HG03520 (cell line): ENCODE measurements around the gene JAKMIP2.

Experiments used
- ATAC-seq: cut with Tn5 transposase; IDR thresholded peaks from one replicate; pipeline ENCODE4 v1.9.1; 2021; ENCODE audit warnings: mild to moderate bottlenecking, moderate library complexity; ENCODE audit not compliant: unreplicated experiment

JAKMIP2 gene

DNA sequence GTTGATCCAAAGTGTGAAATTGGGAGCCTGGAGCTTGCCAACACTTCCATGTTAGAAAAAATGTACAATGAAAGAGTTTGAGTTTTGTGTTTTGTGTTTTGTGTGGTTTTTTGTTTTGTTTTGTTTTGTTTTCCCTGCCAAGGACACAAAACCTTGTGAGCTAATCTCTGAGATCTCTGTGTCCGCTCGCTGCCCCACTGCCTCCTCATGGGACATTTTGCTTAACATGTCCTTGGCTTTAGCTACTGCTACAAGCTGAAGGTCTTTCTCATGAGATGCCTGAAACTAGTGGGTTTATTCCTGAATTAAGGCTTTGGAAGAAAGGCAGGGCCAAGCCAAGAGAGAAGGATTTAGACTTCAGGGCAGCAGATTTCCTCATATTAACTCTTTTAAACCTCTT lies 7.3 kb upstream of the JAKMIP2 start:
- no peak for ATAC-seq

DNA sequence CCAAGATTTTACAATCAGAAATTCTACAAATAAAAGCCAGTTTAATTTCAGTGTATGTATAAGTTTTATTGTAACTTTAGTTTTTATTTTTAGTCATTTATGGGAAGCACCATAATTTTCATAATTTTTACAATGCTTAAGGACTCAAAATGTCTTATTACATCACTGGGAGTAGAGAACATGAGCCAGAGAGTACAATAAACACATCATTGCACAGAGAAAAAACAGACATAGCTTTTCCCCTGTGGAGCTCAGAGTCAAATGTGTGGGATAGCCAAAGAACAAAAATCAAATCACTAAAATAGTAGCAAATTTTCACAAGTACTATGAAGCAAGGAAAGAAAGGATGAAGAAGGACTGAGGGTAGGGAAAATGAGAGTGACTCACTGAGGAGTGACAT lies 5.5 kb upstream of the JAKMIP2 start:
- ATAC-seq: no peak

DNA sequence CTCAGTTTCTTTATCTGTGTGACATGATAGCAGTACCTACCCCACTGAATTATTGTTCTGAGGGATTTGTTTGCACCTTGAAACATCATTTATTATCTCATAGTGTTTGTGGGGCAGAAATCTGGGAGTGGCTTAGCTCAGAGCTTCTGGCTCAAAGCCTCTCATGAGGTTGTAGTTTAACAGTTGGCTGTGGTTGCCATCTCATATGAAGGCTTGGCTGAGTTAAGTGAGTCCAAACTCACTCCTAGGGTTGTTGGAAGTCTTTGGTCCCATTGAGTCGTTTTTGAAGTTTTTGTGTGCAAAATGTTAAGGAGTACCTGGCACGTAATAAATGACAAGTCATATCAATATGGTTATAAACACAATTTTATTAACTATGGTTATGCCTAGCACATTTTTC lies 3.6 kb upstream of the JAKMIP2 start:
- no peak for ATAC-seq

DNA sequence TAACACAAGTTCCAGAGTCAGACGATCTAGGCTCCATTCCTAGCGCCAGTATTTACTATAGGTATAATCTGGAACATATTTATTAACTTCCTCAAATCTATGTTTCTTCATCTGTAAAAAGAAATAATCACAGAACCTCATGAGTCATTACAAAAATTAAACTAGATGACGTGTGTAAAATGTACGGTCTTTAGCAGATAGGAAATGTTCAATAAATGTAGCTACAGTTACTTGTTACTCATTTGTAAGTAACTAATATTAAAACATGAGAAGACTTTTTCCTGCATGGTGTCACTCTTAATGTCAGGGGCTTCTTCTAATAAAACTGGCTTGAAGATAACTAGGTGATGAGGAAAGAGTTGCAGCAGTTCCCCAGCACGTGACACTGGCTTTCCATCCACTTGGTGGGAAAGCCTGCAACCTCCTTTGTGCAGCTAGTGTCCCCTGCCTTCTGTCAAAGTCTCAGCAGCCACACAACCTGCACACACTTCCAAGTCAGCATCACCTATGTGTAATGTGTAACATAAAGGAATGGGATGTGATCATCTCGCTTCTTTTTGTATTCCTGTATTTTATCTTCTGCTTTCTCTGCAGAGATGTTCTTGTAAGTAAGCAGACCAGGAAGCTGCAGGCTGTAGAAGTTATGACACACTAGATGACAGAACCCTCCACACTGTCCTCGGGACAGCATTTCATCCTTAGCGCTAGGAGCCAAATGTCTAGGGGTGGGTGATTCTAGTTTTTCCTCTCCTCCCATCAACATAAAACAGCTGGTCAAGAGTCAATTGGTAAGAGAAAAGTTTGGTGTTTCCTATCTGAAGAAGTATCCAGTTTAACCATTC lies 1.8 kb upstream of the JAKMIP2 start:
- ATAC-seq: no peak

- ATAC-seq: no peak
Observed at GRCh38 chr5:147780924-147781573, 1.5 kb downstream of the JAKMIP2 start.

DNA sequence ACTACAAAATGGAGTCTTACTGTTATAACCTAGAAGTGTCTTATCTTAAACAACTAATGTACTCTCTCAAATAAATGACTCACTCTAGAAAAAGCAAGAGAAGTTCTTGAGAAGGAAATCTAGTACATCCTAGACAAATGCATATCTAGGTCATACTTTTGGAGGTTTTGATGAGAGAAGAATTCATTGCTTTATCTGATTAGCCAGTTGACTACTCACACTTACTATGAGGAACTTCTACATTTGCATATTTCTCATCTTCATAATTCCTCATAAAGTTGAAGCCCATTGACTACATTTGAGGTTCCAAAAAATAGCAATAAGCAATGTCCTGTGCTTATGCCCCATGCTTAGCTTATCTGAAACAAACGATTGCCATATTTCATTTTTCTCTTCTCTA lies 2.8 kb downstream of the JAKMIP2 start:
- no peak for ATAC-seq

DNA sequence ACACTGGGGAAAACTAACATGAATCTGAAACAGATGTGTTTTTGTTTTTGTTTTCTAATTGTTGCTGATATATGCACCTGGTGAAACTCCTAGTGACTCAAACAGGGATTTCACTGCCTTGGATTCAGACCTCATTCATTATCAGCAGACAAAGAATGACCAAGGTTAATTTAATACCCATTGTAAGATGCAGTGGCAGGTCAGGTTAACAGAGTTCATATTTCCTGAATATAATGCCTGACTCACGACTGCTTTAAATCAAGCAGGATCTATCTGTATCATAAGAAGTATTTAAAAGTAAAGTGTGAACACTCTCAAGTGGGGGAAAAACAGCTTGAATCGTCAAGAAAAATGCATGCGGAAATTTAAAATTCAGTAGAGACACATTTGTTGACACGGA lies 5.5 kb downstream of the JAKMIP2 start:
- no peak for ATAC-seq

GRCh38 chr5:147773587-147773986 lies 8.9 kb downstream of the JAKMIP2 start:
- ATAC-seq: no peak

DNA sequence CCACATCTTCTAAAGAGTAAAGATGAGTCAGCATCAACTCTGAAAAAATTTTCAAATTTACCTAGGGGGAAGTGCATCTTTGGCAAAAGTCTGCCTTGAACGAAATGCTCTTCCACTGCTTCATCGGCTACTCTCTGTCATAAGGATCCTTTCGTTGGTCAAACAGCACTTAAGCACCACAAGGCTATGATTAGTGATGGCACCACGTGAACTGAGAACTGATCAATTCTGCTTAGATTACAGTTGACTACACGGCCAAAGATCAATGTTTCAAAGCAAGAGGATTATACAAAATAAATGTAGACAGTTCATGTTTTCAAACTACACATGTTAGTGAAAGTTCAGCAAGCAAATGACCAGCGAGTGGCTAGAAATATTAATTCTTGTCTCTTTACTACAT lies 9.4 kb downstream of the JAKMIP2 start:
- no peak for ATAC-seq

DNA sequence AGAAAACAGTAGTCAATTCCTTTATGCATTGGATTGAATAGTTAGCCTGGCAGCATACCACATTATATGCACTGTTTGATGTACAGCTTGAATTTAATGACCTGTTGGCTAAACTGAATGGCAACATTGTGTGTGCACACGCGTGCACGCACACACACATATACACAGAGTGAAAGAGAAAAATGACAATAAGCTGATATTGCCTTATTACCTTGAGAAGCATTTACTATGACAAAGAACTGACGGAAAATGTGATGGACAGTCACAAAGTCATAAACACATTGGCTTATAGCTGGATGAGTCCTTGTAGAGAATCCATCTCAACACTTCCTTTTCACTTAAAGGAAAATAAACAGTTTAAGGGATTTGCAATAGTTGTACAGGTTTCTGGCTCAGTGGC lies 15.5 kb downstream of the JAKMIP2 start:
- no peak for ATAC-seq

GRCh38 chr5:147763791-147764525 lies 18.6 kb downstream of the JAKMIP2 start:
- no peak for ATAC-seq

- no peak for ATAC-seq
Observed at GRCh38 chr5:147760086-147760875, 22.2 kb downstream of the JAKMIP2 start.

GRCh38 chr5:147759441-147759840 lies 23.1 kb downstream of the JAKMIP2 start:
- no peak for ATAC-seq

- no peak for ATAC-seq
Observed at GRCh38 chr5:147756566-147756965, 26.0 kb downstream of the JAKMIP2 start.

DNA sequence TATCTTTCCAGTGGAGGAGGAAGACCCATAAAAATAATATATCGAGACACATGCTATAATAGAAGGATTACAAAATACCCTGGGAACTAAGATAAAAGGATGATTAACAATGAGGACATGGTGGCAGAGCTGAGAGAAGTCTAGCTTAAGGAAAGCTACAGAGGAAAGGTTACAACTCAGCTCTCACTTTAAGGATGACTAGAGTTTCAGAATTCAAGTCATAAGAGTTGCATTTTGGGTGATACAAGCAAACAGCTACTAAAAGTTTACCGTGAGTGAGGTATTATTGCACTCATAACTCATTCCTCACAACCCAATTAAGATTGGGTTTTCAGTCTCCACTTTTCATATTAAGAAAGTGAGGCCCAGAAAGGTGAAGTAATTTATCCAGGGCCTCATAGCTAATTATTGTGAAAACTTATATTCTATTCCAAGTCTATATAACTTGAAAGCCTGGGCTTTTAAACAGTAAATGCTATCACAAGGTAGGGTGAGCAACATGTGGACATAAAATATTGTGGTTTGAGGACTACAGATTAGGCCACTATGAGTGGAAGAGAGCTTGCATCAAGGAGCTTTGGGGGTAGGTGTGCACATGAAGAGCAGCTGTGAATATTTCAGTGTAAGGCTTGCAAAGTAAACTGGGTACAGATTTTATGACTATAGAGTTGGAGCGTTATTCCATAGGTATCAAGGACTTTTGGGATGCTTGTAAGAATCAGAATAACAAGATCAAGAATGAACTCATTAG lies 28.0 kb downstream of the JAKMIP2 start:
- no peak for ATAC-seq

GRCh38 chr5:147753765-147754164 lies 28.8 kb downstream of the JAKMIP2 start:
- no peak for ATAC-seq

DNA sequence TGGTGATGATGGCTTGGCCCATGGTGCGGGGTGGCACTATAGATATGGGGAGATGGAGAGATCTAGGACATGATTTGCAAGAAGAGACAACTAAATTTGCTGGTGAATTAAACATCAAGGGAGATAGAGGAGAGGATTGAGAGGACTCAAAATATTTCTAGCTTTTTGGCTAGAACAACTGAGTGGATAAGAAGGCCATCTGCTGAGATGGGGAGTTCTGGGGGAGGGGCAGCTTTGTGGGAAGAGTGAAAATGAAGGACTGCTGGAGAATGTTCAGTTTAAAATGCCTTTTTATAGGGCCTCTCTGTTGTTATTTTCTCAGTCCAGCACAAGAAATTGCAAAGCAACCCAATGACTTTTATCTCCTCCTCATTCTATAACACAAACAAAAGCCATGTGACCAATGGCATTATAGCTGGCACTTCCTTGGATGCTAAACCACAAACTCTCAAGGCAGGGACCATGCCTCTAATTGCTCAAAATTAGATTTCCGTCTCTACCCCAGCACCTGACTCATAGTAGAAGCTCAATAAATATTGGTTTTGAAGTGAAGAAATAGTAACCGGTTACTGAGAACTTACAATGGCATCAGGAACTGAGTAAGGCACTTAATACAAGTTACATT lies 29.8 kb downstream of the JAKMIP2 start:
- ATAC-seq: no peak

DNA sequence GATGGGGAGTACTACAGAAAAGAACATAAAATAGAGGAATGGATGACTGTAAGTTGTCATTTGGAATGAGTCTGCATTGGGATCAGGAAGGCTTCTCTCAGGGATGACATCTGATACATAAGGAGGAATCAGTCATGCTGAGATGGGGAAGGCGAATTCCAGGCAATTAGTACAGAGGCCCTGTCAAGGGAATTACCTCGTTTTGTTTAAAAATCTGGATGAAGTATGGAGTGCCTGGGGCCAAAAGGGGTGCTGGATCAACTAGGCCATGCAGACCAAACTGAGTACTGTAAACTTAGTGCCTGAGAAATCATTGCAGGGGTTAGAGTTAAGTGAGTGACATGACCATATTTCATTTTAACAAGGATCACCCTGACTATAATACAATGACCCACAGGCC lies 30.5 kb downstream of the JAKMIP2 start:
- no peak for ATAC-seq

DNA sequence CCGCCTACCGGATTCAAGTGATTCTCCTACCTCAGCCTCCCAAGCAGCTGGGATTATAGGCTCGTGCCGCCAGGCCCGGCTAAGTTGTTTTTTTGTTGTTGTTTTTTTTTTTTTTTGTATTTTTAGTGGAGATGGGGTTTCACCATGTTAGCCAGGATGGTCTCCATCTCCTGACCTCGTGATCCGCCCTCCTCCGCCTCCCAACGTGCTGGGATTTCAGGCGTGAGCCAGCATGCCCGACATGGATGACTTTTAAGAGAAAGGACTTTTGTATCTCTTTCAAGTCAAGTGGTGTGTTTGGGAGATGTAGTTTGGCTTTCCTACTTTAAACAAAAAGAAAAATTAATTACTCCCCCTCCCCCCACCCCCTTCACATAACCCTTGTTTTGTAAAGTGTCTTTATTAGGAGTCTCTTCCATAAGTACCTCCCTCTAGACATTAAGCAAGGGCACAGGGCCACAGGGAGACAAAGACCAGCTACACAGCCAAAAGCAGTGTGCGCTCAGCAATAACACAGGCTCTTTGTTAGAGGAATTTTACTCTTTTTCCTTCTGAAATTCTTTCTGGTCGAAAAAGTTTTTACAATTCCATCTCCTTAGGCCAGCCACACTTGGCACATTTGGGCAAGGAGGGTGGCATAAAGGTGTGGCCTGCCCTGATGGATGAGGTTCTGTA lies 31.2 kb downstream of the JAKMIP2 start:
- no peak for ATAC-seq
